AG08395 (cell line): ENCODE measurements around the gene CENPN.

ENCODE experiments used
- DNase-seq: peaks from one replicate; pipeline ENCODE4 v3.0.0; 2012; ENCODE audit warnings: mixed read lengths, low spot score

Gene CENPN

DNA sequence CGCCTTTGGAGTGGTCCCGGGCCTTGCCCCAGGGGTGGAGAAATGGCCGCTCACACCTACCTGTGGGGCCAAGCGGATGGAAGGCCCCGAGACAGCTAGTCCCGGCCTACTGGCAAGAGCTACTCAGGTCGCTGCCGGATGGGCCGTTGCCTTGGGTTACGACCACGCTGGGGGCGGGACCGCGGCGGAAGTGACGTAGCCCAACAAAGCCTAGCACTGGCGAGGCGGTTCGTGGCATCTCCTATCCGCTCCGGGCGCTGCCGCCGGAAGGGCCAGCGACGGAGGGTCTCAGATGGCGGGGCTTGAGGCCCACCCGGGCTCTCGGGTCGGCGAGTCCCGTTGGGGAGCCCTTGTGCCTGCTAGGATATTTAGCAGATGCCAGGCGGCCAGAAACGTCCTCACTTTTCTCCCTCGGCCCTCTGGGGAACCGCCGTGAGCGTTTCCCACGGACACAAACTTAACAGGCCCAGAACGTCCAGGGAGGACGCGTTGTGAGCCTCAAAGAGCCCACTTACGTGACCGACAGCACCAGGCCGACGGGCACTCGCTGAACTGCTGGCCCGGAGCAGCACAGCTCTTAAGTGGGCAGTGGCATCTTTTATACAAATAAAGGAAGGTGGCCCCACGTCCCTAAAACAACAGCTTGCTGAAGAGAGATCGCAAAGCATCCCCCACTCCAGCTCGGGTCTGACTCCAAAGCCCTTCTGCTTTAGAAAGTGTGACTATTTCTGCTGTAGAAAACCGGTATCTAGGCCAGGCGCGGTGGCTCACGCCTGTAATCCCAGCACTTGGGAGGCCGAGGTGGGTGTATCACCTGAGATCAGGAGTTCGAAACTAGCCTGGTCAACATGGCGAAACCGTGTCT is 70.3 kb downstream of the CENPN start, which contains the start of gene C16orf46:
C16orf46 (minus strand) TSS at position 163 of the 865 bp plus-strand sequence. CDS start 13,283 bp downstream, outside the sequence.
- DNase-seq, result peak; percentile 98

DNA sequence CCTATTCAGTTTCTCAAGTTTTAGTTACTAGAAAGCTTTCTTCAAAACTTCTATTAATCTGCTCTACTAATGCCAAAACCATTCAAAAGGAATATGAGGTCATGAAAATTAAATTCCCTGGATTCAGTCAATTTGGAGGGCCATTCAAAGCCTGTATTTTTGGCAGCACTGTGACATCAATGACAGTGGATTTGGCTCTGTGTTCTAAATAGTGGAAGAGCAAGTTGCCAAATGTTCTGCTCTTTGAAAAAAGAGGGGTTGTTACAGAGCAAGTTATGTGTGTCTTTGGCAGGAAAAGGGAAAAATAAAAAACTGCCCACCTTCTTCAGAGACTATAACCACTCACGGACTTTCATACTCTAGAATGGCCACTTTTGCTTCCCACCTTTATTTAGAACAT is 73.2 kb downstream of the CENPN start:
- DNase-seq, result no peak

DNA sequence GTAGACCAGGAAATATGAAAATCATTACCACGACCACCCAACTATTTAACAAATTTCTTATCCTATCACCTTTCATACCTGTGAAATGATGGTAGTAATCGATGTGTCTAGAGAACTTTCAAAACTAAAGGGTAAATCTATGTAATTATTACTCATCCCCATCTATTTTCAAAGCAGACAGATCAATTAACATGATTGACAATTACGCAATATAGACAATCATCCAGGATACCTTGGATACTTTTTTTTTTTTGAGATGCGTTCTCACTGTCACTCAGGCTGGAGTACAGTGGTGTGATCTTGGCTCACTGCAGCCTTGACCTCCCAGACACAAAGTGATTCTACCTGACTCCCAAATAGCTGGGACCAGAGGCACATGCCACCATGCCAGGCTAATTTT is 74.0 kb downstream of the CENPN start:
- DNase-seq, result no peak
